Left kidney (tissue), 2 donors: ENCODE measurements around the gene ACAP1. TPM values are rescaled to one million over a fixed set of nuclear protein-coding genes. Genes with fewer than 3 reads are reported as not detected.

Source experiments
- DNase-seq: peaks from one replicate; pipeline ENCODE4 v3.0.0-alpha.2; 2013
- polyA plus RNA-seq: library from polyadenylated mRNA; unstranded; fragments of 120-200 nt; gene quantifications from one replicate; pipeline ENCODE4 v1.2.1, GENCODE V29; 2013; ENCODE audit not compliant: insufficient read length

ACAP1 gene
- polyA plus RNA-seq, 1 donor: 6.3 TPM

DNA sequence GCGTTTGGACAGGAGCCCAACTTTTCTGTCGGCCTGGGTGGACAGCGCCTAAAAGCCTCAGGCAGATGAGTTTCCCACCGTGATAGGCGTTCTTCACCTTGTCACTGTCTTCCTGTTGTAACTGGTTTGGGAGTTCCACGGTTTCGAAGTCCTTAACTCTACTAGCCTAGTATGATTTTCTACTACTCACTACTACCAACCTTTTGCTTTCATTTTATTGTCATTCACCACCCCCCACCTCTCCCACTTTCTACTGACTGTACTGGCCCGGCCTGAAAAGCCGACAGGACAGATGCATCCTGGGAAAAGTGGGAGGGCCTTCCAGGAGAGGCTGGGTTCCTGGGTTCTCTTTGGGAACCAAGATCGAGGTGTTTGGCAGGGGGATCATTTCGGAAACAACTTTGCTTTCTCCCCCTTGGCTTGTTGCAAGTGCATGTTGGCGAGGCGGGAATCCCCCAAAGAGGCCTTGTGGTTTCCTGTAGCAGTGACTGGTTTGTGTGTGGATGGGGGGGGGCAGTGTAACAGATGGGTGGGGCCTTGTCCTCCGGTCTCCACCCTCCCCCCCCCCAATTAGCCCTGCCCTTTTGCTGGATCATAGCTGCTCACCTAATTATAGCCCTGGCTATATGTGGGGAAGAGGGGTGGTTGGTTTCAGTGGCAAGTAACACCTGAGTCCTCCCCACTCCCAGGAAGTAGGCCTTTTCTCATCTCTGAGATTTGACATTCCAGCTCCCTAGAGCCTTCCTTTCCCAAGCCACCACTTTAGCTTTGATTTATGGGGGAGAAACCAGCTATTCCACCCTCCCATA, 27.5 kb upstream of the ACAP1 start:
- no peak for DNase-seq

GRCh38 chr17:7309628-7310027, 26.7 kb upstream of the ACAP1 start:
- DNase-seq: no peak

DNA sequence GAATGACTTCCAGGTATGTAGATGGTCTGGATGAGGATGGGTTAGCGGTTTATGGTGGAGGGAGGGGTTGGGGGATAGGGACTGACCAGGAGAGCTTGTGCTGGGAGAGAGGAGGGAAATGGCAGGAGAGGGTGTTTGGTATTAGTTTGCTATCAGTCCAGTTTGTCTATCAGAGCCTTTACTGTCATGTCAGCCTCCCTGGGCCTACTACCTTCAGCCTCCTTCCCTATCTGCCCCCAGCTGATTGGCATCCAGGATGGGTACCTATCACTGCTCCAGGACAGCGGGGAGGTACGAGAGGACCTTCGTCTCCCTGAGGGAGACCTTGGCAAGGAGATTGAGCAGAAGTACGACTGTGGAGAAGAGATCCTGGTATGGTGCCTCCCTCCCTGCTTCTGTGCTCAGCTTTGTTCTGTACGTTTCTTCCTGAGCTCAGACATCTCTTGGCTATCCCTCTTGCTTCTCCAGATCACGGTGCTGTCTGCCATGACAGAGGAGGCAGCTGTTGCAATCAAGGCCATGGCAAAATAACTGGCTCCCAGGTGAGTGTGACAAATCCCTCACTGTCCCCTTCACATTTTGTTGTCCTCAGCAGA, 25.1 kb upstream of the ACAP1 start:
- DNase-seq: no peak

GRCh38 chr17:7312432-7313087, 23.8 kb upstream of the ACAP1 start:
- DNase-seq: no peak

DNA sequence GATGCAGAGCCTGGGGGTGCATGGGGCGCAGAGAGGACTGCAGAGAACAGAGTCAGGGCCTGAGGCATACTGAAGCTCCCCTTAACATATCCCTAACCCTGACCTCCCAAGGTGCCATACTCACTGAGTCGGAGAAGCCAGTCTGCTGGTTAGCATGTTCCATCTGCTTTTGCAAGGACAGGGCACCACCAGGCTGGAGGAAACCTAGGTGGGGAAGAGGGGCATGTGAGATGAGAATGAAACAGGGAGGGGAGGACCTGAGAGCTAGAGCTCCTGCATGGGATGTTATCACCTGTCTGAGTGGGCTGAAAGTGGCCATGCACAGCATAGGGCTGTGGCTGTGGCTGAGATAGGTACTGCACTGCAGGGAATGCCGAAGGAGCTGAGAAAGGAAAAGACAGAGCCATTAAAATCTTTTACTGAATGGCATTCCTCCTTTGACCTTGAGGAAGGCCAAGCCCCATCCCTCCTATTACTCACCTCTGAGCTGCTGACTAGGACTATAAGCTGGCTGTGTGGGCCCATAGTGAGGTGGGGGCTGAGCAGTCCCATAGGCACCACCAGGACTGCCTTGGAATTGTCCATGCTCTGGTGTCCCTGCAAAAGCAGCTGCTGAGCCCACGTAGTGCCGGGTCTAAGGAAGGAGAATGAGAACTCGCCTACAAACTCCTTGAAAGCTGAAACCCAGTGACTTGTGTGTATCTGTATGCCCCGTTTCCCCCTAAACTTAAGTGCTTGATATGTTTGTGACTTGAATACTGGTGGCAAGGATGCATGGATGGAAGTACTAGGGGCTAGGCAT, 23.0 kb upstream of the ACAP1 start:
- DNase-seq: no peak

- DNase-seq: no peak
Measured at GRCh38 chr17:7313890-7314718, 22.2 kb upstream of the ACAP1 start.

GRCh38 chr17:7314719-7315569, 21.4 kb upstream of the ACAP1 start, which contains the start of gene GPS2:
TSS of gene GPS2 (minus strand) at chr17:7315360. CDS start at chr17:7315052, 308 bp downstream.
- peak; percentile 86 for DNase-seq

DNA sequence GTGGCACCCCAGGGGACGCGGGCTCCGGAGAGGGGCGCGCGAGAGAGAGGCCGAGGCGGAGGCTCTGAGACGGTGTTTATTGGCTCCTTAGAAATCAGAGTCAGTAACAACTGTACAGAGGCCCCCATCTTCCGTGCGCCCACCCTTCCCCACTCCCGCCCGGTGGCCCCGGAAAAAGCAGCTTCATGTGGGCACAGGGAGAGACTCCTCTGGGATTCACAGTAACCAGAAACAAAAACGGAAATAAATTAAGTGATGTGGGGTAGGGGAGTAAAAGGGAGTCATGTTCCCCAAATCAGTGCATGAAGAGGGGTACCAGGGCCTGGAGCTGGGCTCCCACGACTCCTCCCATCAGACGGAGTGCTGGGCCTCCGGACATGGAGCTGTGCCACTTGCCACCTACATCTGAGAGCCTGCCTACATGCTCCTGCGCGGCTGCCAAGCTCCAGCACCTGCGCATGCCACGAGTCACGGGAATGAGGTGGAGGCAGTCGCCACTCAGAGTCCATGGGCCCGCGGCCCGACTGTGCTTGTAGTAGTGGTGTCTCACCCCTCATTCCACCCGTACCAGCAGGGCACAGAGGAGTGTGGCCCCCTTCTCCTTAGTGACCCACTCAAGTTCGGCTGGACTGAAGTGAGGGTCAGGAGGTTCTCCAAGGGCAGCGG, 20.6 kb upstream of the ACAP1 start:
- DNase-seq: no peak

GRCh38 chr17:7317161-7317803, 19.0 kb upstream of the ACAP1 start:
- no peak for DNase-seq

DNA sequence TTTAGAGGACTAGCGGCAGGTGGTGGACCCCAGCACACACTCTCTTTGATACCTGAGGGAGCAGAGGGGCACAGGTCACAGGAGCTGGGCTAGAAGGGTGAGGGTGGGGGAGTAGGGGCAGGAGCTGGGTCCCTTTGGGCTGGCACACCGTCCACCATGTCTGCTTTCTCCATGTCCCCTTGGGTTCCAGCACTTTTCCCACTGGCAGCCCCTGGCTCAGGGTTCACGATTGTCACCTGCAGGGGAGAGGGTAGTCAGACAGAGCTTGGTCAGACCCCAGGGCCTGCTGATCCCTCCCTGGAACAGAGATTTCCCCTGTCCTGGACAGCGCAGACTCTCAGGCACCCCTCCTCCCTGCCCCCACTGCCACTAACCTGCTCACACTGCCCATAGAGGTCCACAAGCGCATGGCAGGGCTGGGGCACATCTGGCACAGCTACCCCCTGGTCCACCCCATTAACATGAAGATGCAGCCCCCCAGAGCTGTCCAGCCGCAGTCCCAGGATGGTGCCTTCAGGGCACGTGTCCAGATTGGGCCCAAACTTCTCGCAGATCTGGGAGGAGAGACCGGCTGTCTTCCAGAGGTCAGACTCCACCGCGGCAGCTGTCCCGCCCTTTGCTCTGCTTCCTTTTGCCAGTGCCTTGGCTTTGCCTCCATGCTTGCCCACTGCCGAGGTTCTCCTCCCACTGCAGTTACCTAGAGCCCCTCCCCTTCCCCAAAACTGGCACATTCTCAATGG, 18.0 kb upstream of the ACAP1 start:
- no peak for DNase-seq

- no peak for DNase-seq
Measured at GRCh38 chr17:7321466-7321865, 14.9 kb upstream of the ACAP1 start.

GRCh38 chr17:7322520-7323194, 13.7 kb upstream of the ACAP1 start:
- DNase-seq: no peak

GRCh38 chr17:7323731-7324437, 12.4 kb upstream of the ACAP1 start:
- DNase-seq: no peak

GRCh38 chr17:7324438-7324779, 11.9 kb upstream of the ACAP1 start:
- no peak for DNase-seq

- DNase-seq: no peak
Measured at GRCh38 chr17:7325031-7325528, 11.2 kb upstream of the ACAP1 start.

GRCh38 chr17:7326186-7326585, 10.1 kb upstream of the ACAP1 start:
- DNase-seq: no peak

DNA sequence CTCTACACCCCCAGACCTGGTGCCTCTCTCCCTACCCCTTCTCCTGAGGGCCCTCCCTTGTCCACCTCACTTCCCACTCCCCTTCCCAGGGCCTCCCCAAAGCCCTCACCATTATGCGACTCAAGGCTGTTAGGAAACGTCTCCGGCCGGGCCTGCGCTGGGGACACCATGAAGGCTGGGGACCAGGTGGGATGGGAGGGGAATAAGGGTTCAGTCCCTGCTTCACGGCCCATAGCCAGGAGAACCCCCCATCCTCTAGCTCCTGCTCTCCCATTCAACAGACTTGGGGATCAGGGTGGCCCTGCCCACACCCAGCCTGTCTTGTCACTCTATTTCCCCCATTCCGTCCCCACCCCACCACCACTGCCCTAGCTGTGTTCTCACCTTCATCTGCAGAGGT, 9.3 kb upstream of the ACAP1 start:
- DNase-seq: no peak
